ENCODE data around the gene FAM107B. TPM values are rescaled to one million over a fixed set of nuclear protein-coding genes. Genes with fewer than 3 reads are reported as not detected.

The FAM107B gene
- total RNA-seq, 2 experiments from 2014 or later, result 130 to 135 TPM

DNA sequence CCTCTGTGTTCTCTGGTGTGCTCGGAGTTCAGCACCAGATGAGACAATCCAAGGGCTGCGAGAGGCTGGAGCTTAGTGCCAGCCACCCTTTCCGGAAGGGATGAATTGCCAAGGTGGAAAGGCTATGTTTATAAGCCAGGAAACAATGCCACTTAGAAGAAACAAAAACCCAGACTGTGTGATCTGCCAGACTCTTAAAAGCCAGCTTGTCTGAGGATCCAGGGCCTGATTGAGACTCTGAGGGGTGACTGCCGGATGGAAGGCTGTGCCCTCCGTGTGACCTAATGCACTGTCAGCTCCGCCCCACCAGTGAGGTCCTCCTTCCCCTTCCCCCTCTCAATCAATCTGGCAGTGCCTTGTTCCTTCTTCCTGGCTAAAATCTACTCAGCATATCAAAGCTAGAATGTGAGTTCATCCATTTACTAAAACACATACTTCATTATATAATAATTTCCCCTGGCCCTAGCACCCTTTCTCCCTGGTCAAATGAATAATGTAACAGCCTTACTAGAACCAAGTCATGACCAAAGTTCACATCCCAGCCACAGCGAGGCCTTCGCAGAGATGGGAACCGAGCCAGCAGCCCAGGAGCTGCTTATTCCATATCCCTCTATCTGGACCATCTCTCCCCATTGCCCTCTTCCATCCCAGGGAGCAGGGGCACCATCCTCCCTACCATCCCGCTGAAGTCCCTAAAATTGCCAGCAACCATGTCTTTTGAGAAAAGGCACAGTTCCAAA, 25.5 kb downstream of the FAM107B start:
- CTCF ChIA-PET, result no interaction called here
- Mint-ChIP-seq H3K36me3 (ENCODE audit: low read depth) (peaks cover 9% of the 10 kb centered on the region), H3K27me3 (ENCODE audit: low read depth) (no peaks in the 10 kb centered on the region), H3K27ac (no peak overlapping the region), H3K4me1 (ENCODE audit: low read depth) (no peaks in the 10 kb centered on the region), H3K4me3 (no peak overlapping the region), H3K9me3 (ENCODE audit: insufficient read depth) (no peaks in the 10 kb centered on the region)
- DNase-seq (no peak), ATAC-seq (no peak)
- POLR2A ChIA-PET, result interaction anchor here (0.5 to 0.9 kb wide), 2 partner anchors 564 to 945 kb away, joined by 3 read pairs; no protein-coding TSS in a partner anchor

- Mint-ChIP-seq H3K27ac (no peak overlapping the region), H3K36me3 (ENCODE audit: low read depth) (peaks cover 9% of the 10 kb centered on the region), H3K4me1 (ENCODE audit: low read depth) (peaks cover 5% of the 10 kb centered on the region), H3K4me3 (no peak overlapping the region), H3K9me3 (ENCODE audit: insufficient read depth) (no peaks in the 10 kb centered on the region), H3K27me3 (ENCODE audit: low read depth) (no peaks in the 10 kb centered on the region)
- DNase-seq, result no peak
- no peak for ATAC-seq
- ChIA-PET POLR2A (interaction anchor here (0.6 to 0.9 kb wide), 2 partner anchors 153 to 563 kb away, joined by 3 read pairs; no protein-coding TSS in a partner anchor), CTCF (no interaction called here)
Measured at GRCh38 chr10:14748441-14748840, 26.3 kb downstream of the FAM107B start.

DNA sequence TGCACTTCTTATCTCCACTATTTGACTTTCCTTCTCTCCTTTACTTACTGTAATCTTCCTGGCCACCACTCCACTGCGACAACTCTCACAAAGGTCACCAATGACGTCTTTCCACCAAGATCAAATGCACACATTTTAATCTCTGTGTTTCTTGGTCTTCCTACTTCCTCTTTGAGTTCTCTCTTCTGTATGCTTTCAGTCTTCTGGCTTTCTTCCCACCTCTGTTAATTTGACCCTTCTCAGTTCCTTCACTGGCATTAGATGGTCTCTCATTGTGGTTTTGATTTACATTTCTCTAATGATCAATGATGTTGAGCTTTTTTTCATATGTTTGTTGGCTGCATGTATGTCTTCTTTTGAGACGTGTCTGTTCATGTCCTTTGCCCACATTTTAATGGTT, 31.9 kb downstream of the FAM107B start:
- ChIA-PET POLR2A (interaction anchor here (1.0 kb wide), 1 partner anchor 95 kb away, joined by 3 read pairs; no protein-coding TSS in a partner anchor), CTCF (interaction anchor here (0.8 to 1.6 kb wide), 2 partner anchors 62 to 95 kb away, joined by 3 read pairs; partner anchors contain the start of genes CDNF, HSPA14 and MSANTD7)
- no peaks in the 10 kb centered on the region for H3K9me3 Mint-ChIP-seq (ENCODE audit: insufficient read depth)
- no peak overlapping the region for H3K4me3 Mint-ChIP-seq
- H3K27me3 Mint-ChIP-seq (ENCODE audit: low read depth), result no peaks in the 10 kb centered on the region
- DNase-seq, result no peak
- H3K36me3 Mint-ChIP-seq (ENCODE audit: low read depth), result peaks cover 7% of the 10 kb centered on the region
- peak; percentile 49 for ATAC-seq
- peak overlapping the region; percentile 65 for H3K27ac Mint-ChIP-seq
- H3K4me1 Mint-ChIP-seq (ENCODE audit: low read depth), result peaks cover 22% of the 10 kb centered on the region

- H3K9me3 Mint-ChIP-seq (ENCODE audit: insufficient read depth), result no peaks in the 10 kb centered on the region
- H3K4me1 Mint-ChIP-seq (ENCODE audit: low read depth), result peaks cover 22% of the 10 kb centered on the region
- CTCF ChIA-PET, result interaction anchor here (0.8 kb wide), 1 partner anchor 62 kb away, joined by 3 read pairs; no protein-coding TSS in a partner anchor
- H3K36me3 Mint-ChIP-seq (ENCODE audit: low read depth), result peaks cover 6% of the 10 kb centered on the region
- no peak for ATAC-seq
- DNase-seq, result no peak
- no peaks in the 10 kb centered on the region for H3K27me3 Mint-ChIP-seq (ENCODE audit: low read depth)
- H3K27ac Mint-ChIP-seq, result peak overlapping the region; percentile 65
- no peak overlapping the region for H3K4me3 Mint-ChIP-seq
- POLR2A ChIA-PET, result interaction anchor here (1.0 kb wide), 1 partner anchor 94 kb away, joined by 3 read pairs; no protein-coding TSS in a partner anchor
Measured at GRCh38 chr10:14742382-14742781, 32.3 kb downstream of the FAM107B start.

DNA sequence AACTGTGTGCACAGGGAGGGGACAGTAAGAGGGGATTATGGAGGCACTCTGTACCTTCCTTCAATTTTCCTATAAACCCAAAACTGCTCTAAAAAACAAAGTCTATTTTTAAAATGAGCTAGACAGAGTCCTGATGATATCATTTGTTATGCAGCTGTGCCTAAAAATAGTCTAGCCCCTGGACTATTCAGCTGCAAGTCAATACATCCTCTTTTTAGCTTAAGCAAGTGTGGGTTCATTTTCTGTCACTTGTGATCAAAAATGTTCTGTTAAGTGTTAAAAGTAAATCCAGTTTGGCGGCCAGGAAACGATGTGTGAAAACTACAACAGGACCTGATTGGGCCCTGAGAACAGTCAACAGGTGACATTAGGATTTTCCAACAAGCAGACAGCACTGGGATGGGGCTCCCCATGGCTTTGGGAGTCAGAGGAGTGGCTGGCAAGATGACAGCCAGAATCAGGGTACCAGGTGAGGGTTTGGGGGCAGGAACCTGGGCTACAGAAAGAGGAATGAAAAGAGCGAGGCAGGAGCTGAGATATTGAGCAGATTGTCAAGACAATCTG, 33.9 kb downstream of the FAM107B start:
- DNase-seq (no peak), ATAC-seq (no peak)
- no peaks in the 10 kb centered on the region for H3K27me3 Mint-ChIP-seq (ENCODE audit: low read depth)
- no peak overlapping the region for H3K4me3 Mint-ChIP-seq
- peaks cover 22% of the 10 kb centered on the region for H3K4me1 Mint-ChIP-seq (ENCODE audit: low read depth)
- POLR2A ChIA-PET, result no interaction called here
- H3K27ac Mint-ChIP-seq, result no peak overlapping the region
- no peaks in the 10 kb centered on the region for H3K9me3 Mint-ChIP-seq (ENCODE audit: insufficient read depth)
- peaks cover 6% of the 10 kb centered on the region for H3K36me3 Mint-ChIP-seq (ENCODE audit: low read depth)
- CTCF ChIA-PET, result no interaction called here

- Mint-ChIP-seq H3K27me3 (ENCODE audit: low read depth) (no peaks in the 10 kb centered on the region), H3K4me3 (no peak overlapping the region), H3K27ac (no peak overlapping the region), H3K4me1 (ENCODE audit: low read depth) (peaks cover 12% of the 10 kb centered on the region), H3K36me3 (ENCODE audit: low read depth) (no peaks in the 10 kb centered on the region), H3K9me3 (ENCODE audit: insufficient read depth) (no peaks in the 10 kb centered on the region)
- no peak for DNase-seq
- ChIA-PET CTCF (interaction anchor here (1.2 kb wide), 1 partner anchor 201 kb away, joined by 4 read pairs; no protein-coding TSS in a partner anchor), POLR2A (no interaction called here)
- ATAC-seq, result no peak
Measured at GRCh38 chr10:14737808-14738545, 36.7 kb downstream of the FAM107B start.

DNA sequence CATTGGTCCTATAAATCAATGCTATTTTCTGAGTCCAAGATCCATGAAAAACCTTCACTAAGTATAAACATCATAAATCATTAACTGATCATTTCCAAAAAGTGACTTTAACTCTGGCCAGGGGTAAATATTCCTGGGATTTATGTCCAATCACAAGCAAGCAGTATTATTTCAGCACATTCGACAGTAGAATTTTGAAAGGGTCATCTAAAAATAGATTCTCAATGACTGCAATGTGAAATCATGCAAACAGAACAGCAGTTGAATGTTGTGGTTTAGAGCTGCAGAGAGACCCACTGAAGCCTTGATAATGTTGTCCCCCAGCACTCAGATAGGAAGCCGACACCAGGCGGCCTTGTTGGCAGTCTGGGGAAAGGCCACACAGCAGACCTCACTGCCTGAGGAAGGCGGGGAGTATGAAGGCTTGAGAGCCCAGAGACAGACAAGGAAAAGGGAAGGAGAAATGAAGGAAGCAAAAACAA, 38.1 kb downstream of the FAM107B start:
- DNase-seq (no peak), ATAC-seq (no peak)
- ChIA-PET POLR2A (no interaction called here), CTCF (no interaction called here)
- H3K4me1 Mint-ChIP-seq (ENCODE audit: low read depth), result peaks cover 5% of the 10 kb centered on the region
- H3K4me3 Mint-ChIP-seq, result no peak overlapping the region
- no peaks in the 10 kb centered on the region for H3K27me3 Mint-ChIP-seq (ENCODE audit: low read depth)
- H3K9me3 Mint-ChIP-seq (ENCODE audit: insufficient read depth), result no peaks in the 10 kb centered on the region
- no peaks in the 10 kb centered on the region for H3K36me3 Mint-ChIP-seq (ENCODE audit: low read depth)
- H3K27ac Mint-ChIP-seq, result no peak overlapping the region

DNA sequence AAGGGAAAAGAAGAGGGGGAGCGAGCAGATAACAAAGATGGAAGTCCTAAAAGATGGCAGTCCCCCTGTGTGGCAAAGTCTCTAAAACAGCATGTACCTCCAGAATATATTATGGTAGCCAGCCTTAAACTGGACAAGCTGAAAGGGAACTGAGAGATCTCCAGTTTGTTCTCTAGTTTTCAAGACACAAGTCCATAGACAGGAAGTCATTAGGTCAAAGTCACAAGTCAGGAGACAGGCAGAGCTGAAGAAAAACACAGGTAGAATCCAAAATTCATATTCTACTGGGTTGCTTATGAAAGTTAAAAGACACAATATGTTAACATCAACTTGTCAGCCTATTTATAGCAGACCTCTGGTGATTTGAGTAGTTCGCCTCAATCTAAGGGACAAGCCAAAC, 38.7 kb downstream of the FAM107B start:
- Mint-ChIP-seq H3K4me3 (no peak overlapping the region), H3K4me1 (ENCODE audit: low read depth) (peaks cover 4% of the 10 kb centered on the region), H3K27ac (no peak overlapping the region), H3K9me3 (ENCODE audit: insufficient read depth) (no peaks in the 10 kb centered on the region), H3K36me3 (ENCODE audit: low read depth) (no peaks in the 10 kb centered on the region), H3K27me3 (ENCODE audit: low read depth) (no peaks in the 10 kb centered on the region)
- DNase-seq (no peak), ATAC-seq (no peak)
- ChIA-PET CTCF (no interaction called here), POLR2A (no interaction called here)

DNA sequence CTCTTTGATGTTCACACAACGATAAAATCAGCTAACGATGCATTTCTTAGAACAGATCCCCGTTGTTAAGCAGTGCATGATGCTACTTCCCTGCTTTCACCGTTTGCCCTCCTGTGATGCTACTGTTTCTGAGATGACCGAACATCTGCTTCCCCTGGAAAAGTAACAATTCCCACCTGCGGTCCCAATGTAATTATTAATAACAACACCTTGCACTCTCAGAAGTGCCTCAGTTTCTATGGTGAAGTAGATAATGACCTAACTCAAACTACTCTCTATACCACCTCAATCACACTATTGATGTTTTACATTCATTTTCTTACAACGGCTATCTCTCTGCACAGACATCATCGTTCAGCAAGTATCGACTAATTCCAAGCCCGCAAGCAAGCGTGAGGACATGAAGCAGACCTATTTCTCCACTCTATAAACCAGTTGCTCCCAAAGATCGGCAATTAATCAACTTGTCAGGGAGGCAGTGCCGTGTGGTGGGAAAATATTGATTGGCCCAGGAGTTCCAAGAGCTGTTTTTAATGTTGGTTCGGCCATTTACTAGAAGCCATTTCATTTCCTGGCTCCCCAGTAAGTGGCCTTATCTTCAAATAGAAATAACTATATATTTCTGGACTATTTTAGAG, 42.7 kb downstream of the FAM107B start:
- H3K27me3 Mint-ChIP-seq (ENCODE audit: low read depth), result no peaks in the 10 kb centered on the region
- no peak for DNase-seq
- H3K27ac Mint-ChIP-seq, result no peak overlapping the region
- peaks cover 5% of the 10 kb centered on the region for H3K9me3 Mint-ChIP-seq (ENCODE audit: insufficient read depth)
- peaks cover 7% of the 10 kb centered on the region for H3K36me3 Mint-ChIP-seq (ENCODE audit: low read depth)
- ChIA-PET POLR2A (no interaction called here), CTCF (no interaction called here)
- H3K4me3 Mint-ChIP-seq, result no peak overlapping the region
- H3K4me1 Mint-ChIP-seq (ENCODE audit: low read depth), result no peaks in the 10 kb centered on the region
- no peak for ATAC-seq

DNA sequence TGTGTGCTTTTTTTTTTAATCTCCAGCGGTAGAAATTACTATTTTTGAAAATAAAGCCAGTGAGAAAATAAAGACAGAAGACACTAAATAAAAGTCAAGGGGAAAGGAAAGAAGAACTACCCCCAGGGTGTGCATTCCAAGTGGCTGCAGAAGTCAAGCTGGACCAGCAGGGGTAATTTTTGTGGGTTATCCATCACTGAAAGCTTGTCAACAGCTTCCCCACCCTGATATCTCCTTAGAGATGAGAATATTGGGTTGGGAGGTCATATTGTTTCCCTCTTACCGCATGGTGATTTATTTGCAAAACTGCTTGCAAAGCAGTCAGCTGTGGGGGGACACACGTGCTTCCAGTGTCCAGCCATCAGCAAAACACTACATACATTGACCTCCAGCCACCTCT, 46.4 kb downstream of the FAM107B start:
- no peak for DNase-seq
- peaks cover 5% of the 10 kb centered on the region for H3K9me3 Mint-ChIP-seq (ENCODE audit: insufficient read depth)
- ChIA-PET CTCF (no interaction called here), POLR2A (no interaction called here)
- H3K27ac Mint-ChIP-seq, result no peak overlapping the region
- no peak for ATAC-seq
- peaks cover 7% of the 10 kb centered on the region for H3K36me3 Mint-ChIP-seq (ENCODE audit: low read depth)
- no peak overlapping the region for H3K4me3 Mint-ChIP-seq
- H3K4me1 Mint-ChIP-seq (ENCODE audit: low read depth), result peaks cover 8% of the 10 kb centered on the region
- H3K27me3 Mint-ChIP-seq (ENCODE audit: low read depth), result no peaks in the 10 kb centered on the region

GRCh38 chr10:14727924-14728323, 46.8 kb downstream of the FAM107B start:
- H3K27ac Mint-ChIP-seq, result no peak overlapping the region
- DNase-seq, result no peak
- H3K36me3 Mint-ChIP-seq (ENCODE audit: low read depth), result peaks cover 7% of the 10 kb centered on the region
- ChIA-PET CTCF (no interaction called here), POLR2A (no interaction called here)
- no peak for ATAC-seq
- no peak overlapping the region for H3K4me3 Mint-ChIP-seq
- H3K27me3 Mint-ChIP-seq (ENCODE audit: low read depth), result no peaks in the 10 kb centered on the region
- H3K9me3 Mint-ChIP-seq (ENCODE audit: insufficient read depth), result peaks cover 5% of the 10 kb centered on the region
- H3K4me1 Mint-ChIP-seq (ENCODE audit: low read depth), result peaks cover 12% of the 10 kb centered on the region
